ENCODE measurements around the gene LBR.

DNA sequence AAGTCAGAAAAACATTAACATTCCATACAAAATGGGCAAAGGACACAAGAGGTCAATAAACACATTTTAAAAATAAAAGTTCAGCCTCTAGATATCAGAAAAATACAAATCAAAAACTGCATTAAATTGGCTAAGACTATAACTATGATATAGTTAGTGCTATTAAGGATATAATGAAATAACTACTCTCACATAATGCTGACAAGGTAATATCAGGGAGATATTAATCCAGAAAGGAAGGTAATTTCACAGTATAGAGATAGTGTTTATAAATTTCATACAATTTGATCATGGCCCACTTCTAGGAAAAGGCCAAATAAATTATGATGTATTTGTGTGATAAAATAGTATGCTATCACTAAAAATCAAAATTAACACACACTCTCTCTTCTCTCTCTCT lies 61.8 kb downstream of the LBR start:
- TF ChIP-seq, protein P1, sequence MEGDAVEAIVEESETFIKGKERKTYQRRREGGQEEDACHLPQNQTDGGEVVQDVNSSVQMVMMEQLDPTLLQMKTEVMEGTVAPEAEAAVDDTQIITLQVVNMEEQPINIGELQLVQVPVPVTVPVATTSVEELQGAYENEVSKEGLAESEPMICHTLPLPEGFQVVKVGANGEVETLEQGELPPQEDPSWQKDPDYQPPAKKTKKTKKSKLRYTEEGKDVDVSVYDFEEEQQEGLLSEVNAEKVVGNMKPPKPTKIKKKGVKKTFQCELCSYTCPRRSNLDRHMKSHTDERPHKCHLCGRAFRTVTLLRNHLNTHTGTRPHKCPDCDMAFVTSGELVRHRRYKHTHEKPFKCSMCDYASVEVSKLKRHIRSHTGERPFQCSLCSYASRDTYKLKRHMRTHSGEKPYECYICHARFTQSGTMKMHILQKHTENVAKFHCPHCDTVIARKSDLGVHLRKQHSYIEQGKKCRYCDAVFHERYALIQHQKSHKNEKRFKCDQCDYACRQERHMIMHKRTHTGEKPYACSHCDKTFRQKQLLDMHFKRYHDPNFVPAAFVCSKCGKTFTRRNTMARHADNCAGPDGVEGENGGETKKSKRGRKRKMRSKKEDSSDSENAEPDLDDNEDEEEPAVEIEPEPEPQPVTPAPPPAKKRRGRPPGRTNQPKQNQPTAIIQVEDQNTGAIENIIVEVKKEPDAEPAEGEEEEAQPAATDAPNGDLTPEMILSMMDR (IDR thresholded peaks at IDR 0.05): no peak
- no peak for TF ChIP-seq POLR2AphosphoS5 (IDR thresholded peaks at IDR 0.05)
- no peak for TF ChIP-seq POLR2A (IDR thresholded peaks at IDR 0.05)

Measured in suprapubic skin (tissue), 4 donors.